Measurements from ENCODE around the gene PYGB. TPM values are rescaled to one million over a fixed set of nuclear protein-coding genes. Genes with fewer than 3 reads are reported as not detected.

Gene PYGB
- total RNA-seq, 1 experiment from 2014 or later: 216 TPM

DNA sequence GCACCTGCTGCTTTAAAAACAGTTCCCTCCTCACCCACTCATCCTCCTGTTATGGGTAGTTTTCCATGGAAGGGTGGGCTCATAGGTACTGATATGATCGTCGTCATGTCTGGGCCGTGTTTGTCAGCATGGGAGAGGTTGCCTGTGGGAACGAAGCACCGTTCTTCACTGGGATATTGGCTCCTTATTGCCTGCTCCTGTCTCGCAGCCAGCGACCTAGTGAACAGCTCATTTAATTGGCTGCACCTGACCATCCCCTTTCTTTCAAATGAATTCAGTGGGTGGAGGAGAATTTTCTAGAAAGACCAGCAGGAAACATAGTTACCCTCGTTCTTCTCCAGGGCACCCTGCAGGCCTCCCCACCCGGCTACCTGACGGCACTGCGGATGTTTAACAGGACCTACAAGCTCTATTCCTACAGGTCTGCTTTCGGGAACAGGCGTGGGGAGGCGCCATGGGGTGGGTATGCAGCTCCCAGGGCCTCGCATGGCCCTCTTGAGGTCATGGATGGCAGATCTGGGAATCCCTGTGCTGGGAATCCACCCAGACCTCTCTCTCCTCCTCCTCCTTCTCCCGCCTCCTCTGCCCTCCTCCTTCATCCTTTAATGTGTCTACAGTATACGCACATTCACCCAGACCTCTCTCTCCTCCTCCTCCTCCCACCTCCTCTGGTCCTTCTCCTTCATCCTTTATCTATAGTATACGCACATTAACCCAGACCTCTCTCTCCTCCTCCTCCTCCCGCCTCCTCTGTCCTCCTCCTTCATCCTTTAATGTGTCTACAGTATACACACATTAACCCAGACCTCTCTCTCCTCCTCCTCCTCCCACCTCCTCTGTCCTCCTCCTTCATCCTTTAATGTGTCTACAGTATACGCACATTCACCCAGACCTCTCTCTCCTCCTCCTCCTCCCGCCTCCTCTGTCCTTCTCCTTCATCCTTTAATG, 30.4 kb upstream of the PYGB start:
- Histone ChIP-seq H3K4me3 (ENCODE audit: low read length) (no peak overlapping the region), H2AFZ (ENCODE audit: low read length) (no peak overlapping the region), H3K4me1 (ENCODE audit: insufficient read depth, low read length) (peaks cover 3% of the 10 kb centered on the region), H3K9me2 (replicated peaks; ENCODE audit: low read length) (no peaks in the 10 kb centered on the region), H4K20me1 (ENCODE audit: low read length) (no peaks in the 10 kb centered on the region), H3K27ac (ENCODE audit: low read length) (no peak overlapping the region), H3K4me2 (ENCODE audit: low read length) (no peak overlapping the region), H3F3A (ENCODE audit: low read length, unreplicated experiment) (no peaks in the 10 kb centered on the region), H3K9ac (ENCODE audit: low read length) (no peak overlapping the region), H3K79me2 (ENCODE audit: low read length) (no peaks in the 10 kb centered on the region), H3K9me3 (ENCODE audit: low read length) (no peaks in the 10 kb centered on the region), H3K27me3 (ENCODE audit: low read length) (no peaks in the 10 kb centered on the region), H3K36me3 (ENCODE audit: low read depth, low read length) (peaks cover 56% of the 10 kb centered on the region)
- POLR2A ChIA-PET (ENCODE audit: unreplicated experiment): no interaction called here
- DNase-seq (no peak), ATAC-seq (no peak)
- TF ChIP-seq, protein P1, sequence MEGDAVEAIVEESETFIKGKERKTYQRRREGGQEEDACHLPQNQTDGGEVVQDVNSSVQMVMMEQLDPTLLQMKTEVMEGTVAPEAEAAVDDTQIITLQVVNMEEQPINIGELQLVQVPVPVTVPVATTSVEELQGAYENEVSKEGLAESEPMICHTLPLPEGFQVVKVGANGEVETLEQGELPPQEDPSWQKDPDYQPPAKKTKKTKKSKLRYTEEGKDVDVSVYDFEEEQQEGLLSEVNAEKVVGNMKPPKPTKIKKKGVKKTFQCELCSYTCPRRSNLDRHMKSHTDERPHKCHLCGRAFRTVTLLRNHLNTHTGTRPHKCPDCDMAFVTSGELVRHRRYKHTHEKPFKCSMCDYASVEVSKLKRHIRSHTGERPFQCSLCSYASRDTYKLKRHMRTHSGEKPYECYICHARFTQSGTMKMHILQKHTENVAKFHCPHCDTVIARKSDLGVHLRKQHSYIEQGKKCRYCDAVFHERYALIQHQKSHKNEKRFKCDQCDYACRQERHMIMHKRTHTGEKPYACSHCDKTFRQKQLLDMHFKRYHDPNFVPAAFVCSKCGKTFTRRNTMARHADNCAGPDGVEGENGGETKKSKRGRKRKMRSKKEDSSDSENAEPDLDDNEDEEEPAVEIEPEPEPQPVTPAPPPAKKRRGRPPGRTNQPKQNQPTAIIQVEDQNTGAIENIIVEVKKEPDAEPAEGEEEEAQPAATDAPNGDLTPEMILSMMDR (conservative IDR thresholded peaks at IDR 0.05; ENCODE audit: low read depth, low read length): no peak
- TF ChIP-seq EZH2 (IDR thresholded peaks at IDR 0.05; ENCODE audit: low read length, unreplicated experiment): no peak
- no peak for TF ChIP-seq EZH2phosphoT487 (IDR thresholded peaks at IDR 0.05; ENCODE audit: borderline replicate concordance, low read length)
- intact Hi-C loops (cut with micrococcal nuclease): no loop called here
- no TSS peak for BruUV-seq (replicated peaks)
- CTCF ChIA-PET: no interaction called here

DNA sequence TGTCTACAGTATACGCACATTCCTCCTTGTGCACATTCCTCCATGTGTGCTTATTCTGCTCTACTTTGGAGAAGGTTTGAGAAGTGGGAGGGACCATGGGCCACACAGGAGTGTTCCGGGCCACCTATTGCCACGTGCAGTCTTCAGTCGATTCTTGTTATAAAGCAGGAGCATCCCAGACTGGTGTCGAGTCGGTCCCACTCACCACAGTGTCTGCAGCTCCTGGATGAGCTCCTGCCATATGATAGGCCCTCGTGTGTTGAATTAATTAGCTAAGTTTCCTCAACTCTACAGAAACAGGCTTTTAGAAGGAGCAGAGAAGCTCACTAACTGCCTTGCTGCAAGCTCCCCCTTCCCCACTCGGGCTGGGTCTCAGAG, 29.8 kb upstream of the PYGB start:
- H3K27ac ChIP-seq (ENCODE audit: low read length): no peak overlapping the region
- intact Hi-C loops (cut with micrococcal nuclease): no loop called here
- CTCF ChIA-PET: no interaction called here
- ATAC-seq (no peak), DNase-seq (no peak)
- H3K9ac ChIP-seq (ENCODE audit: low read length): no peak overlapping the region
- H4K20me1 ChIP-seq (ENCODE audit: low read length): no peaks in the 10 kb centered on the region
- no peak overlapping the region for H2AFZ ChIP-seq (ENCODE audit: low read length)
- no peak overlapping the region for H3K4me3 ChIP-seq (ENCODE audit: low read length)
- peaks cover 54% of the 10 kb centered on the region for H3K36me3 ChIP-seq (ENCODE audit: low read depth, low read length)
- no TSS peak for BruUV-seq (replicated peaks)
- peaks cover 9% of the 10 kb centered on the region for H3K4me1 ChIP-seq (ENCODE audit: insufficient read depth, low read length)
- H3K9me3 ChIP-seq (ENCODE audit: low read length): no peaks in the 10 kb centered on the region
- no peaks in the 10 kb centered on the region for H3K9me2 ChIP-seq (replicated peaks; ENCODE audit: low read length)
- no peaks in the 10 kb centered on the region for H3K27me3 ChIP-seq (ENCODE audit: low read length)
- no peaks in the 10 kb centered on the region for H3K79me2 ChIP-seq (ENCODE audit: low read length)
- H3F3A ChIP-seq (ENCODE audit: low read length, unreplicated experiment): no peaks in the 10 kb centered on the region
- TF ChIP-seq EZH2 (IDR thresholded peaks at IDR 0.05; ENCODE audit: low read length, unreplicated experiment) (no peak), EZH2phosphoT487 (IDR thresholded peaks at IDR 0.05; ENCODE audit: borderline replicate concordance, low read length) (no peak)
- TF ChIP-seq, protein P1 (conservative IDR thresholded peaks at IDR 0.05; ENCODE audit: low read depth, low read length): no peak
- no peak overlapping the region for H3K4me2 ChIP-seq (ENCODE audit: low read length)
- POLR2A ChIA-PET (ENCODE audit: unreplicated experiment): no interaction called here

DNA sequence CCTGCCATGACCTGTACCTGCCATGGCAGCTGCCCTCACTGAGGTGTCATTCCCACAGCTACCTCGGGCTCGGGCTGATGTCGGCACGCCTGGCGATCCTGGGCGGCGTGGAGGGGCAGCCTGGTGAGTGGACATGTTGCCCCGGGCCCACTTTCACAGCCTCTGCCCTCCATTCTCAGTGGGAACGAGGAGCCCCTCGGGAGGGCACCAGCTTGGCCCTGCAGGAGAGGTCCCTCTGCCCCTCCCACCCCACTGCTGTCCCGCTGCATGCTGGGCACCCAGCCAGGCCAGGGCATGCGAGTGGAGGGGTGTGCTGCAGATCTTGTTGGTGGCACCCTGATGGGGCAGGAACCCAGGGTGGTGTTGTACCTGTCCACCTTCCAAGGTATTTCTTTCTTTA, 29.4 kb upstream of the PYGB start:
- Histone ChIP-seq H3F3A (ENCODE audit: low read length, unreplicated experiment) (no peaks in the 10 kb centered on the region), H3K9ac (ENCODE audit: low read length) (no peak overlapping the region), H3K9me3 (ENCODE audit: low read length) (no peaks in the 10 kb centered on the region), H3K4me3 (ENCODE audit: low read length) (no peak overlapping the region), H4K20me1 (ENCODE audit: low read length) (no peaks in the 10 kb centered on the region), H3K27ac (ENCODE audit: low read length) (no peak overlapping the region), H2AFZ (ENCODE audit: low read length) (no peak overlapping the region), H3K79me2 (ENCODE audit: low read length) (no peaks in the 10 kb centered on the region), H3K9me2 (replicated peaks; ENCODE audit: low read length) (no peaks in the 10 kb centered on the region), H3K4me2 (ENCODE audit: low read length) (no peak overlapping the region), H3K36me3 (ENCODE audit: low read depth, low read length) (peaks cover 50% of the 10 kb centered on the region), H3K4me1 (ENCODE audit: insufficient read depth, low read length) (peaks cover 12% of the 10 kb centered on the region), H3K27me3 (ENCODE audit: low read length) (no peaks in the 10 kb centered on the region)
- TF ChIP-seq EZH2phosphoT487 (IDR thresholded peaks at IDR 0.05; ENCODE audit: borderline replicate concordance, low read length) (no peak), EZH2 (IDR thresholded peaks at IDR 0.05; ENCODE audit: low read length, unreplicated experiment) (no peak)
- TF ChIP-seq, protein P1 (conservative IDR thresholded peaks at IDR 0.05; ENCODE audit: low read depth, low read length): no peak
- no peak for DNase-seq
- ChIA-PET CTCF (no interaction called here), POLR2A (ENCODE audit: unreplicated experiment) (no interaction called here)
- intact Hi-C loops (cut with micrococcal nuclease): no loop called here
- no TSS peak for BruUV-seq (replicated peaks)
- ATAC-seq: no peak

Measured in PC-3 (cell line).